GM12874 (cell line): ENCODE measurements around the gene DYRK2.

Experiments used
- TF ChIP-seq, protein P1 (sequence below): IDR thresholded peaks from 2 replicates; pipeline ENCODE4 v1.5.1; 2011; ENCODE audit warnings: low read depth, mild to moderate bottlenecking, control low read depth, low read length, moderate library complexity; ENCODE audit not compliant: insufficient read depth

DYRK2 gene

DNA sequence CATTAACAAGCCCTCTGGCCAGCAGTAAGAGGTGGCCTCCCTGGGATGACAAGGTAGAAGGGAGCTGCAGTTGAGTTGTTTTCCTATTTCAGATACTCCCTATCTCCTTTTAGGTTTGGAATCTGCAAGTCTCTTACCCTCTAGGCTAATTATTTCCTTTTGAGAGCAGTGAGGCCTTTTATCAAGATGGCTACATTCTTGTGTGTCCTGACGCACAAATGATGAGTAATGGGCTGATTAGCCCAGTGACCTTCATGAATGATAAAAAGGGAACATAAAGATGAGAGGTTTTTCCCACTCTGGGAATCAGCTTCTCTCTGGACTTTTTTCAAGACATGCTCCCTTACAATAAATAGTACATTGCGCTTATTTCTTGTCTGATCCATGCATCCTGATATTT lies 22.9 kb downstream of the DYRK2 start:
- TF ChIP-seq, protein P1, sequence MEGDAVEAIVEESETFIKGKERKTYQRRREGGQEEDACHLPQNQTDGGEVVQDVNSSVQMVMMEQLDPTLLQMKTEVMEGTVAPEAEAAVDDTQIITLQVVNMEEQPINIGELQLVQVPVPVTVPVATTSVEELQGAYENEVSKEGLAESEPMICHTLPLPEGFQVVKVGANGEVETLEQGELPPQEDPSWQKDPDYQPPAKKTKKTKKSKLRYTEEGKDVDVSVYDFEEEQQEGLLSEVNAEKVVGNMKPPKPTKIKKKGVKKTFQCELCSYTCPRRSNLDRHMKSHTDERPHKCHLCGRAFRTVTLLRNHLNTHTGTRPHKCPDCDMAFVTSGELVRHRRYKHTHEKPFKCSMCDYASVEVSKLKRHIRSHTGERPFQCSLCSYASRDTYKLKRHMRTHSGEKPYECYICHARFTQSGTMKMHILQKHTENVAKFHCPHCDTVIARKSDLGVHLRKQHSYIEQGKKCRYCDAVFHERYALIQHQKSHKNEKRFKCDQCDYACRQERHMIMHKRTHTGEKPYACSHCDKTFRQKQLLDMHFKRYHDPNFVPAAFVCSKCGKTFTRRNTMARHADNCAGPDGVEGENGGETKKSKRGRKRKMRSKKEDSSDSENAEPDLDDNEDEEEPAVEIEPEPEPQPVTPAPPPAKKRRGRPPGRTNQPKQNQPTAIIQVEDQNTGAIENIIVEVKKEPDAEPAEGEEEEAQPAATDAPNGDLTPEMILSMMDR = no peak

DNA sequence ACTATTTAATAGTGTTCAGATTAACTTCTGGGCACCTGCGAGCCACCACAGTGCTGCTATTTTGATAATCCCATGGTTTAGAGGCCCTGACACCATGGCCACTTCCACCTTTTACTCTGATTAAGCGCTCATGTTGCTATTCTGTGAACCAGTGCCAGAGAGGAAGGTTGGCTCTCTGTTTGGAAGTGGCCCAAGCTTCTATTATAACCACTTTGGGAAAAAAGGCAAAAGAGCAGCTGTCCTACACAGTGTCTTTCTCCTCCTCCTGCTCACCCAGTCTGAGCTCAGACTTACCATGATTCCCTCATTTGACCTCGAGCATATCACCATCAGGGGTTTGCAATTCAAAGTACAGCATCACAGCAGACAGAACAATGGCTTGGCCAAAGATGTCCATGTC lies 23.3 kb downstream of the DYRK2 start:
- TF ChIP-seq, protein P1 = no peak

DNA sequence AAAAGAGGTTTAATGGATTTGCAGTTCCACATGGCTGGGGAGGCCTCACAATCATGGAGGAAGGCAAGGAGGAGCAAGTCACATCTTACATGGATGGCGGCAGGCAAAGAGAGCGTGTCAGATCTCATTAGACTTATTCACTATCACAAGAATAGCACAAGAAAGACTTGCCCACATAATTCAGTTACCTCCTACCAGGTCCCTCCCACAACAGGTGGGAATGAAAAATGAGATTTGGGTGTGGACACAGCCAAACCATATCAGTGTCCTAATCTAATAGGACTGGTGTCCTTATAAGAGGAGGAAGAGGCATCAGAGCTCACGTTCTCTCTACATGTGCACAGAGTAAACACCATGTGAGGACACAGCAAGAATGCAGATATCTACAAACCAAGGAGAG lies 25.9 kb downstream of the DYRK2 start:
- TF ChIP-seq, protein P1 = no peak

DNA sequence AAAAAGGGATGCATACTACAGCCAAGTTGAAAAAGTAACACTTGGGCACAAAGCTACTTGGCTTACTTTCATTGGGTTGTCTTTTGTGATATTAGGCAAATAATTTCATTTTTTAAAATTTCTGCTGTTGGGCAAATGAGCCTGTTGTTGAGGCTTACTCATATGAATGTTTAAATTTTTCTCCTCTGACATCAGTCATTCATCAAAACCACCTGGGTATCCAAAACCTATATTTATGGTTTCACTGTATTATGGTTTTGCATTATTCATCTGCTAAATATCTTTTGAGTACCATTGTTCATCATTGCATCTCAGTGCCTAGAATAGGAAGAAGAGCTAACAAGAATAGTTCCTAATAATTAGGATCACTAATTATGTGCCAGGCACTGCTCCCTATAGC lies 28.1 kb downstream of the DYRK2 start:
- TF ChIP-seq, protein P1 = no peak

DNA sequence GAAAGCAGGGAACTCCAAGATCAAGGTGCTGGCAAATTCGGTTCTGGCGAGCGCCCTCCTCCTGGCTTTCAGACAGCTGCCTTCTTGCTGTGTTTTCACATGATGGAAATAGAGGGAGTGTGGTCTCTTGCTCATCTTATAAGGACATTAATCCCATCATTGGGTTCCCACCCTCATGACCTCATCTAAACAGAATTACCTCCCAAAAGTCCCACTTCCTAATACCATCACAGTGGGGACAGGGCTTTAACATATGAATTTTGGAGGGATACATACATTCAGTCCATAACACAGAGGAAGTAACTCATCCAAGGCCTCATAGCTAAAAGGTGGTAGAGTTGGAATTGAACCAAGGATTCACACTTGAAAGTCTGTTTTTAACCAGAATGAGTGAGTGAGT lies 28.6 kb downstream of the DYRK2 start:
- TF ChIP-seq, protein P1 = no peak

DNA sequence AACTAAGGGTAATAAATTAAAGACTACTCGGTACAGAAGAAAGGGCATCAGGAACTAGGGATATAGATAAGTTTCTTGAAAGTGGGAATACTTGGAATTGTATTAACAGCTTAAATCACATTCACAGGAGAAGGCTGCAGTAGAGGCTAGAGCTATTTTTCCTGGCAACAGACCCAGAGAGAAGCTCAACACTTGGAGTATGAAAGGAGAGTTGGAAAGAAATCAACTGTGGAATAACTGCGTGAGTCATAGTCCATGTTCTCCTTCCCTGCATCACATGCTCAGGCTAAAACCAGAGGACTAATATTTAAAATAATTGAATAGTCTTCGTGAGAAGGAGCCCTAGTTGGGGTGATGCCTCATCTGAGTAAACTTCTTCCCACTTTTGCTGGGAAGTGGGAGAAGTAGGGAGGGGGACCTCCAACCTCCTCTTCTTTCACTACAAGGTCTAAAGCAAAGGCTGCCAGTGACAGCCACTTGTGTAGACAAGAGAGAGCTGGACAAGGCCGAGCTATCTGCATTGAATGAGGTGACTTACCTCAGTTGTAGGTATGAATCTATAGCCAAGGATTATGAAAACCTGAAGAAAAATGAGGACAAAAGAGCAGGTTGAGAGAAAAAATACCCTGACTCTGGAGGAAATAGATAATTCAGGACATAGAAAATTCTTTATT lies 32.7 kb downstream of the DYRK2 start:
- TF ChIP-seq, protein P1 = no peak

DNA sequence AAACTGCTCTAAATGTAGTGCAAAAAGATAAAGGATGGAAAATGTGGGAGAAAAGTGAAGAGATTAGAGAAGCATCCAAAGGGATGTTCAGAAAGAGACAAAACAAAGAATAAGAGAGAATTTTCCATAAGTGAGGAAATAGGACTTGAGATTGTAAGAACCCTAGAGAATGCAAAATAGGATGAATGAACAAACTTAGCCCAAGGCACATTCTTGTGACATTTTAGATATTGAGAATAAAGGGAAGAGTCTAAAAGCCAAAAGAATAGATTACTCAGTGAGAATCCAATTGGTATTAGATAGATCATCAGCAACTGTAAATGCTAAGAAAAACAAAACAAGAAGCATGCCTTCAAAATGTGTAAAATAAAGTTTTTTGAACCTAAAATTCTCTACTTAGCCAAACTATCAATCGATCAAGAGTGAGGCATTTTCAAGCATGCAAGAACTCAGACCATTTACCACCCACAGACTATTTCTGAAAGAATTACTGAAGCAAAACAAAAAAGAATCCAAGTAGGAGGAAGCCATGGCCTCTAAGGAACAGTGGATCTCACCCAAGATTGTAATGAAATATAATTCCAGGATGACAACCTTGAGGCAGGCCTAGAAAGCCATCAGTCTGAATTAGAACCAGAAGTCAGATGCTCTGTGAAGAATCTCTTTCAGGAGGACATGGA lies 33.5 kb downstream of the DYRK2 start:
- TF ChIP-seq, protein P1 = no peak
